ENCODE measurements around the gene KMO. TPM values are rescaled to one million over a fixed set of nuclear protein-coding genes. Genes with fewer than 3 reads are reported as not detected.

KMO gene
- total and polyA plus RNA-seq, 4 donors: 2.2 to 9.9 (median 6.4) TPM

DNA sequence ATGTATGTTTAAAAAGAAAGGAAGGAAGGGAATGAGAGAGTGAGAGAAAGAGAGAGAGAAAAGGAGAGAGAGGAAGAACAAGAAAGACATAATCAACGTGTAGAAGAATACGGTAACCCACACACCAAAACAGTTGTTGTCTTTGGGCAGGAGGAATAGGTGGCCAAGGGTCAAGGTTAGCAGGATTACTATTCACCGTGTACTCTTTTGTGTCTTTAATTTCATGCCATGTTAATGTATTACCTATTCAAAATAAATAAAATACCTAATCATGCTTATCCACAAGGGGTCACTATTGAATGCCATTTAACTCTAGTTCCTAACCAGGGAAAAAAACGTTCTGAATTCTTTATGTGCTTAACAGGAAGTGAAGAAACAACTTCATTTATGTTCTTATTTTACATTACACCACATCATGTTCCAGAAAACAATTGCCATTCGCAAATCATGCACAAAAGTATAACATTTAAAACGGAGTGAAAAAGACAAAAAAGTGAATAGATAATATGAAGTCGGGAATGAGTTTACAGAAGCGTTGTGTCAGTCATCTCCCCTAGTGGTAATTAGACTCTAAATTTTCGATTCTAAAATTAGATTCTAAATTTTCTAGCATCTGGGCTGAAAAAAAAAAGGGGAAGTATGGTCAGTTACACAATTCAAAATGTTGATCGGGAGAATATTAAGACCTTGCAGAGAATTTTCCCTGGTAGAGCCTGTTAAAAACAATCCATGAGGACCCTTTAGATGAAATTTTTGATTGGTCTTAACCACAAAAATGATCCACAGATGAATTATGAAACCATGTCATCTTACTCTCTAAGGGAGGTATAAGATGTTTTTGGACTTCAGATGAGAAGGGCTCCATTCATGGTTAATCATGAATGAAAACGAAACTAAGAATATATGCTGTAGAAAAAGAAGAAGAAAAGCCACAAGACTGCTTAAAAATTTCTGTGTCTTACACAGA is 700 bp upstream of the KMO start:
- H3K9me3 ChIP-seq (ENCODE audit: control insufficient read depth in 4 of 4, insufficient read depth in 3 of 4, low read length in 3 of 4): no peaks in the 10 kb centered on the region
- no peak overlapping the region for H3K27ac ChIP-seq (ENCODE audit: low read depth in 1 of 2, low read length in 1 of 2)
- H3K36me3 ChIP-seq (ENCODE audit: control insufficient read depth in 4 of 4, insufficient read depth in 4 of 4, low read length in 4 of 4): no peaks in the 10 kb centered on the region
- WGBS, 2 donors: 3 to 5% methylated on average over 11 of the region's 11 CpGs
- H3K4me1 ChIP-seq (ENCODE audit: control insufficient read depth in 5 of 5, insufficient read depth in 5 of 5, low read length in 5 of 5): peaks cover 0 to 22% (median 2%) of the 10 kb centered on the region in 5 donors
- H3K4me3 ChIP-seq: no peak overlapping the region
- peaks cover 0 to 4% (median 0%) of the 10 kb centered on the region in 3 donors for H3K27me3 ChIP-seq (ENCODE audit: control insufficient read depth in 3 of 3, insufficient read depth in 3 of 3, low read length in 2 of 3)
- peak overlapping the region in 1 of 2 donors; percentile 61 for H3K9ac ChIP-seq (ENCODE audit: insufficient read depth in 1 of 2, low read length in 2 of 2)
- TF ChIP-seq, protein P1, sequence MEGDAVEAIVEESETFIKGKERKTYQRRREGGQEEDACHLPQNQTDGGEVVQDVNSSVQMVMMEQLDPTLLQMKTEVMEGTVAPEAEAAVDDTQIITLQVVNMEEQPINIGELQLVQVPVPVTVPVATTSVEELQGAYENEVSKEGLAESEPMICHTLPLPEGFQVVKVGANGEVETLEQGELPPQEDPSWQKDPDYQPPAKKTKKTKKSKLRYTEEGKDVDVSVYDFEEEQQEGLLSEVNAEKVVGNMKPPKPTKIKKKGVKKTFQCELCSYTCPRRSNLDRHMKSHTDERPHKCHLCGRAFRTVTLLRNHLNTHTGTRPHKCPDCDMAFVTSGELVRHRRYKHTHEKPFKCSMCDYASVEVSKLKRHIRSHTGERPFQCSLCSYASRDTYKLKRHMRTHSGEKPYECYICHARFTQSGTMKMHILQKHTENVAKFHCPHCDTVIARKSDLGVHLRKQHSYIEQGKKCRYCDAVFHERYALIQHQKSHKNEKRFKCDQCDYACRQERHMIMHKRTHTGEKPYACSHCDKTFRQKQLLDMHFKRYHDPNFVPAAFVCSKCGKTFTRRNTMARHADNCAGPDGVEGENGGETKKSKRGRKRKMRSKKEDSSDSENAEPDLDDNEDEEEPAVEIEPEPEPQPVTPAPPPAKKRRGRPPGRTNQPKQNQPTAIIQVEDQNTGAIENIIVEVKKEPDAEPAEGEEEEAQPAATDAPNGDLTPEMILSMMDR (IDR thresholded peaks at IDR 0.05; ENCODE audit: control extremely low read depth, extremely low read depth): peak; percentile 41
- peak; percentile 82 for ATAC-seq (ENCODE audit: insufficient read depth, low FRiP score)
- DNase-seq: peak in 2 of 3 donors; percentile 84 to 87

DNA sequence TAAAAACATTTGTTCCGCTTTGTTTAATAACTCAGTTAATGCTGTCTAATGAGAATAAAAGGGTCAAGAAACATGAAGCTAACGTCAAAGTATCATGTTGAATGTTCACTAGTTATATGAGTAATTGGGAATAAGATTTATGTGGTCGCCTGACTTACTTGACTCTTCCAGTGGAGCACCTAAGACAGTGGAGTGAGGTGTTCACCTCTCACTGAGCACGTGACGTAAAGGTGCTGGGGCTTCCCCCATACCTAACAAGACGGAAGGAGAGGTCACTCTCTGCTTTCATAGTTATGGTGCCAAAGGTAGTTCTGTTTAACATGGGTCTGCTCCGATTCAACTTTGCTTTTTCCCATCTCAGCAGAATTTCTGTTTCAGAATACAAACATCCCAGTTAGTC is 686 bp downstream of the KMO start:
- TF ChIP-seq, protein P1 (IDR thresholded peaks at IDR 0.05; ENCODE audit: control extremely low read depth, extremely low read depth): no peak
- DNase-seq: no peak
- 77 to 91% methylated on average over 7 of the region's 7 CpGs for WGBS, 2 donors
- Histone ChIP-seq H3K9me3 (ENCODE audit: control insufficient read depth in 4 of 4, insufficient read depth in 3 of 4, low read length in 3 of 4) (no peaks in the 10 kb centered on the region), H3K36me3 (ENCODE audit: control insufficient read depth in 4 of 4, insufficient read depth in 4 of 4, low read length in 4 of 4) (no peaks in the 10 kb centered on the region), H3K4me1 (ENCODE audit: control insufficient read depth in 5 of 5, insufficient read depth in 5 of 5, low read length in 5 of 5) (peaks cover 0 to 31% (median 9%) of the 10 kb centered on the region in 5 donors), H3K27me3 (ENCODE audit: control insufficient read depth in 3 of 3, insufficient read depth in 3 of 3, low read length in 2 of 3) (no peaks in the 10 kb centered on the region), H3K4me3 (no peak overlapping the region), H3K9ac (ENCODE audit: insufficient read depth in 1 of 2, low read length in 2 of 2) (no peak overlapping the region), H3K27ac (ENCODE audit: low read depth in 1 of 2, low read length in 1 of 2) (peak overlapping the region in 1 of 2 donors; percentile 5)
- ATAC-seq (ENCODE audit: insufficient read depth, low FRiP score): no peak

DNA sequence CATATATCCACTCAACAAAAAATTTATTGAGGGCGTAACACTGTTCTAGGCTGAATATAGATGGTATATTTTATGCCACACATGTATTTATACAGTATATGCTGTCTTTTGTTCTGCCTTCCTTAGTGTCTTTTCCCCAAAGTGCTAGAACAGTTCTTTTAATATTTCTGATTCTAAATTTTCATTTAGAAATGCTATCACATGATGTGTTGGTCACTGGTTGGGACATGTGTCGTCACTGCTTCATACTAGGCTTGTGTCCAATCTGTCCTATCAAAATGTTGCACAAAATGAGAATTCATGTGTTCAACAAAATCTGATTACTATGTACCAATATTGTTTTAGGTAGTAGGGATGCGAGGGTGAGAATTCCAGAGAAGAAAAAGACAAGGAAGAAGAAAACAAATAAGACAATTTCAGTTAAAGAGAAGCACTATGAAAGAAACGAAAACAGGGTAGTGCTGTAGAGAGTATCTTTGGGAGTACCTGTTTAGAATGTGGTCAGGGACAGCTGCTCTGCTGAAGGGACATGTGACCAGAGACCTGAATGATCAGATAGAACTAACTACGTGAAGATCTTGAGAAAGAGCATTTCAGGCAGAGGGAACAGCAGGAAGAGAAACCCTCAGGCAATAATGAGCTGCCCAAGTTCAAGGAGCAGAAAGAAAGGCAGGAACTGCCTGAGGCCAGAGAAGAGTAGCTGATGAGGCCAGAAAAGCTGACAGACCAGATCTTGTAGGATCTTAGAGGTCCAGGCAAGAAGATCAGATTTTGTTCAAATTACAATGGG is 1.3 kb downstream of the KMO start:
- Histone ChIP-seq H3K36me3 (ENCODE audit: control insufficient read depth in 4 of 4, insufficient read depth in 4 of 4, low read length in 4 of 4) (no peaks in the 10 kb centered on the region), H3K27me3 (ENCODE audit: control insufficient read depth in 3 of 3, insufficient read depth in 3 of 3, low read length in 2 of 3) (no peaks in the 10 kb centered on the region), H3K27ac (ENCODE audit: low read depth in 1 of 2, low read length in 1 of 2) (no peak overlapping the region), H3K9me3 (ENCODE audit: control insufficient read depth in 4 of 4, insufficient read depth in 3 of 4, low read length in 3 of 4) (no peaks in the 10 kb centered on the region), H3K4me1 (ENCODE audit: control insufficient read depth in 5 of 5, insufficient read depth in 5 of 5, low read length in 5 of 5) (peaks cover 0 to 31% (median 9%) of the 10 kb centered on the region in 5 donors), H3K4me3 (no peak overlapping the region), H3K9ac (ENCODE audit: insufficient read depth in 1 of 2, low read length in 2 of 2) (no peak overlapping the region)
- WGBS, 2 donors: 65 to 71% methylated on average over 5 of the region's 5 CpGs
- DNase-seq: no peak
- no peak for ATAC-seq (ENCODE audit: insufficient read depth, low FRiP score)
- TF ChIP-seq, protein P1 (IDR thresholded peaks at IDR 0.05; ENCODE audit: control extremely low read depth, extremely low read depth): no peak
